ENCODE results near the gene ST6GALNAC1. TPM values are rescaled to one million over a fixed set of nuclear protein-coding genes. Genes with fewer than 3 reads are reported as not detected.
A peak's percentile ranks its signal among the peaks of the same experiment; 100 is the strongest.
"Not testable (repeated sequence)": the region's sequence is repeated elsewhere in the genome, so short reads cannot be mapped to it uniquely, and the experiment has no call there.

ST6GALNAC1 gene
- total and polyA plus RNA-seq, 2 experiments from 2014 or later = not detected

- no peak for DNase-seq
- in situ Hi-C loops (cut with MboI) = no loop called here
- H3K79me2 ChIP-seq (ENCODE audit: insufficient read depth) = no peaks in the 10 kb centered on the region
- H4K20me1 ChIP-seq (ENCODE audit: insufficient read depth) = no peaks in the 10 kb centered on the region
- H3K36me3 ChIP-seq (ENCODE audit: low read depth) = no peaks in the 10 kb centered on the region
- no peaks in the 10 kb centered on the region for H3K27me3 ChIP-seq (replicated peaks; ENCODE audit: insufficient read depth)
- H3F3A ChIP-seq (ENCODE audit: insufficient read depth) = no peaks in the 10 kb centered on the region
- no peaks in the 10 kb centered on the region for H3K9me2 ChIP-seq (ENCODE audit: insufficient read depth)
- H3K4me1 ChIP-seq (ENCODE audit: insufficient read depth) = no peaks in the 10 kb centered on the region
- TF ChIP-seq EZH2phosphoT487 (IDR thresholded peaks at IDR 0.05; ENCODE audit: insufficient read depth, low read depth) (no peak), EZH2 (IDR thresholded peaks at IDR 0.05; ENCODE audit: insufficient read depth, poor library complexity, severe bottlenecking) (no peak)
- H3K9me3 ChIP-seq (ENCODE audit: low read depth) = no peaks in the 10 kb centered on the region
- WGBS, 2 experiments (ENCODE audit: low coverage in 1 of 2, low lambda C conversion rate in 2 of 2, missing lambda C conversion rate in 2 of 2) = 65 to 69% methylated on average over 4 of the region's 4 CpGs
- H3K27ac ChIP-seq = no peak overlapping the region
- no peak overlapping the region for H3K4me3 ChIP-seq
- no peak overlapping the region for H2AFZ ChIP-seq
- no peak overlapping the region for H3K9ac ChIP-seq
- no peak overlapping the region for H3K4me2 ChIP-seq (ENCODE audit: unreplicated experiment)
Measured at GRCh38 chr17:76611758-76612157, 31.8 kb downstream of the ST6GALNAC1 start.

GRCh38 chr17:76611080-76611749, 32.3 kb downstream of the ST6GALNAC1 start:
- H4K20me1 ChIP-seq (ENCODE audit: insufficient read depth); H3K79me2 ChIP-seq (ENCODE audit: insufficient read depth); H3K9me2 ChIP-seq (ENCODE audit: insufficient read depth); H2AFZ ChIP-seq; H3F3A ChIP-seq (ENCODE audit: insufficient read depth); H3K4me3 ChIP-seq; H3K4me1 ChIP-seq (ENCODE audit: insufficient read depth); H3K4me2 ChIP-seq (ENCODE audit: unreplicated experiment); H3K9me3 ChIP-seq (ENCODE audit: low read depth); H3K27me3 ChIP-seq (replicated peaks; ENCODE audit: insufficient read depth); H3K36me3 ChIP-seq (ENCODE audit: low read depth); in situ Hi-C loops (cut with MboI); H3K9ac ChIP-seq; H3K27ac ChIP-seq: not testable (repeated sequence)
- 55 to 56% methylated on average over 10 to 13 of the region's 13 CpGs for WGBS, 2 experiments (ENCODE audit: low coverage in 1 of 2, low lambda C conversion rate in 2 of 2, missing lambda C conversion rate in 2 of 2)
- DNase-seq = peak; percentile 27

- H3K9me2 ChIP-seq (ENCODE audit: insufficient read depth); H4K20me1 ChIP-seq (ENCODE audit: insufficient read depth); H3K27me3 ChIP-seq (replicated peaks; ENCODE audit: insufficient read depth); H3K79me2 ChIP-seq (ENCODE audit: insufficient read depth); H3F3A ChIP-seq (ENCODE audit: insufficient read depth); H3K36me3 ChIP-seq (ENCODE audit: low read depth); H3K4me3 ChIP-seq; H3K9ac ChIP-seq; DNase-seq; H3K9me3 ChIP-seq (ENCODE audit: low read depth); H2AFZ ChIP-seq; H3K4me1 ChIP-seq (ENCODE audit: insufficient read depth); in situ Hi-C loops (cut with MboI); H3K4me2 ChIP-seq (ENCODE audit: unreplicated experiment); H3K27ac ChIP-seq: not testable (repeated sequence)
- 48 to 71% methylated on average over 1 of the region's 1 CpG for WGBS, 2 experiments (ENCODE audit: low coverage in 1 of 2, low lambda C conversion rate in 2 of 2, missing lambda C conversion rate in 2 of 2)
Measured at GRCh38 chr17:76606685-76607084, 36.9 kb downstream of the ST6GALNAC1 start.

GRCh38 chr17:76601065-76601464, 42.5 kb downstream of the ST6GALNAC1 start:
- no peak for TF ChIP-seq EZH2 (IDR thresholded peaks at IDR 0.05; ENCODE audit: insufficient read depth, poor library complexity, severe bottlenecking)
- TF ChIP-seq EZH2phosphoT487 (IDR thresholded peaks at IDR 0.05; ENCODE audit: insufficient read depth, low read depth) = no peak
- in situ Hi-C loops (cut with MboI) = no loop called here
- 88 to 92% methylated on average over 8 of the region's 8 CpGs for WGBS, 2 experiments (ENCODE audit: low coverage in 1 of 2, low lambda C conversion rate in 2 of 2, missing lambda C conversion rate in 2 of 2)

More at GRCh38 chr17:76601065-76601464, 42.5 kb downstream of the ST6GALNAC1 start:
- H3K36me3 ChIP-seq (ENCODE audit: low read depth) = no peaks in the 10 kb centered on the region
- no peaks in the 10 kb centered on the region for H3K79me2 ChIP-seq (ENCODE audit: insufficient read depth)
- no peaks in the 10 kb centered on the region for H3F3A ChIP-seq (ENCODE audit: insufficient read depth)
- no peak overlapping the region for H3K27ac ChIP-seq
- no peaks in the 10 kb centered on the region for H3K27me3 ChIP-seq (replicated peaks; ENCODE audit: insufficient read depth)
- H2AFZ ChIP-seq = no peak overlapping the region; the same call in 1 of the 2 replicates
- no peak overlapping the region for H3K4me2 ChIP-seq (ENCODE audit: unreplicated experiment)
- no peak overlapping the region for H3K9ac ChIP-seq
- H3K4me3 ChIP-seq = no peak overlapping the region
- H3K9me3 ChIP-seq (ENCODE audit: low read depth) = no peaks in the 10 kb centered on the region
- no peak for DNase-seq
- H4K20me1 ChIP-seq (ENCODE audit: insufficient read depth) = no peaks in the 10 kb centered on the region
- no peaks in the 10 kb centered on the region for H3K9me2 ChIP-seq (ENCODE audit: insufficient read depth)
- peaks cover 10% of the 10 kb centered on the region for H3K4me1 ChIP-seq (ENCODE audit: insufficient read depth)
